Activated naive CD4-positive, alpha-beta T cell treated with anti-CD3 and anti-CD28 coated beads, Interleukin-2, amount 10 ng/mL, durations not matched to agents 7 days and 5 days (primary cell): ENCODE results near the gene CDH12.

Experiments
- CTCF ChIA-PET: fragments of 350-600 bp; sonication (Branson Sonifier 250); formaldehyde crosslinking; loops from one replicate; lab custom pipeline; 2021; ENCODE audit warnings: antibody characterized with exemption; lab: Charles Lee
- DNase-seq: peaks from one replicate; pipeline ENCODE4 v3.0.0-alpha.2; 2020
- H3K27ac Mint-ChIP-seq: one replicate; pipeline ENCODE4 v1.8.0; 2021; ENCODE audit warnings: mild to moderate bottlenecking, moderate library complexity, mixed read lengths
- H3K27me3 Mint-ChIP-seq: one replicate; pipeline ENCODE4 v1.8.0; 2021; ENCODE audit warnings: mild to moderate bottlenecking, mixed read lengths
- H3K36me3 Mint-ChIP-seq: one replicate; pipeline ENCODE4 v1.8.0; 2021; ENCODE audit warnings: mixed read lengths
- H3K4me1 Mint-ChIP-seq: one replicate; pipeline ENCODE4 v1.8.0; 2021; ENCODE audit warnings: mixed read lengths
- H3K4me3 Mint-ChIP-seq: one replicate; pipeline ENCODE4 v1.8.0; 2021; ENCODE audit warnings: mild to moderate bottlenecking, moderate library complexity, mixed read lengths
- H3K9me3 Mint-ChIP-seq: one replicate; pipeline ENCODE4 v1.8.0; 2021; ENCODE audit warnings: mixed read lengths

The CDH12 gene

GRCh38 chr5:22471154-22471553 lies 382.0 kb downstream of the CDH12 start:
- Mint-ChIP-seq H3K27ac (no peak overlapping the region), H3K4me1 (no peaks in the 10 kb centered on the region), H3K27me3 (no peaks in the 10 kb centered on the region), H3K9me3 (peaks cover 9% of the 10 kb centered on the region), H3K36me3 (no peaks in the 10 kb centered on the region), H3K4me3 (no peak overlapping the region)
- DNase-seq = no peak
- CTCF ChIA-PET = no interaction called here

- CTCF ChIA-PET = no interaction called here
- H3K9me3 Mint-ChIP-seq = peaks cover 15% of the 10 kb centered on the region
- H3K4me3 Mint-ChIP-seq = no peak overlapping the region
- H3K27me3 Mint-ChIP-seq = no peaks in the 10 kb centered on the region
- H3K27ac Mint-ChIP-seq = no peak overlapping the region
- H3K36me3 Mint-ChIP-seq = no peaks in the 10 kb centered on the region
- H3K4me1 Mint-ChIP-seq = no peaks in the 10 kb centered on the region
- DNase-seq = no peak
Observed at GRCh38 chr5:22470408-22470807, 382.7 kb downstream of the CDH12 start.

GRCh38 chr5:22465616-22466015 lies 387.5 kb downstream of the CDH12 start:
- Mint-ChIP-seq H3K4me3 (no peak overlapping the region), H3K36me3 (no peaks in the 10 kb centered on the region), H3K4me1 (no peaks in the 10 kb centered on the region), H3K27ac (no peak overlapping the region), H3K9me3 (peaks cover 15% of the 10 kb centered on the region), H3K27me3 (no peaks in the 10 kb centered on the region)
- CTCF ChIA-PET = interaction anchor here (0.7 kb wide), 1 partner anchor 560 kb away, joined by 3 read pairs; no protein-coding TSS in a partner anchor
- DNase-seq = no peak

GRCh38 chr5:22465177-22465576 lies 388.0 kb downstream of the CDH12 start:
- CTCF ChIA-PET = interaction anchor here (0.7 kb wide), 1 partner anchor 559 kb away, joined by 3 read pairs; no protein-coding TSS in a partner anchor
- Mint-ChIP-seq H3K27me3 (no peaks in the 10 kb centered on the region), H3K4me3 (no peak overlapping the region), H3K9me3 (peaks cover 15% of the 10 kb centered on the region), H3K27ac (no peak overlapping the region), H3K36me3 (no peaks in the 10 kb centered on the region), H3K4me1 (no peaks in the 10 kb centered on the region)
- DNase-seq = no peak

GRCh38 chr5:22460189-22460588 lies 393.0 kb downstream of the CDH12 start:
- H3K4me3 Mint-ChIP-seq = no peak overlapping the region
- H3K4me1 Mint-ChIP-seq = no peaks in the 10 kb centered on the region

GRCh38 chr5:22432905-22433304 lies 420.2 kb downstream of the CDH12 start:
- no peaks in the 10 kb centered on the region for H3K9me3 Mint-ChIP-seq
- CTCF ChIA-PET = no interaction called here
- H3K36me3 Mint-ChIP-seq = no peaks in the 10 kb centered on the region
- DNase-seq = no peak
- H3K4me1 Mint-ChIP-seq = no peaks in the 10 kb centered on the region
- H3K27me3 Mint-ChIP-seq = no peaks in the 10 kb centered on the region
- H3K4me3 Mint-ChIP-seq = no peak overlapping the region
- no peak overlapping the region for H3K27ac Mint-ChIP-seq

More at GRCh38 chr5:22460189-22460588, 393.0 kb downstream of the CDH12 start:
- Mint-ChIP-seq H3K9me3 (peaks cover 12% of the 10 kb centered on the region), H3K36me3 (no peaks in the 10 kb centered on the region), H3K27me3 (no peaks in the 10 kb centered on the region), H3K27ac (no peak overlapping the region)
- DNase-seq = no peak
- CTCF ChIA-PET = no interaction called here

- H3K36me3 Mint-ChIP-seq = no peaks in the 10 kb centered on the region
- H3K27me3 Mint-ChIP-seq = no peaks in the 10 kb centered on the region
- no peaks in the 10 kb centered on the region for H3K4me1 Mint-ChIP-seq
- no peak overlapping the region for H3K4me3 Mint-ChIP-seq
- peaks cover 1% of the 10 kb centered on the region for H3K9me3 Mint-ChIP-seq
- DNase-seq = no peak
- CTCF ChIA-PET = no interaction called here
- no peak overlapping the region for H3K27ac Mint-ChIP-seq
Observed at GRCh38 chr5:22431840-22432239, 421.3 kb downstream of the CDH12 start.

GRCh38 chr5:22431406-22431805 lies 421.7 kb downstream of the CDH12 start:
- Mint-ChIP-seq H3K4me3 (no peak overlapping the region), H3K27ac (no peak overlapping the region), H3K36me3 (no peaks in the 10 kb centered on the region), H3K9me3 (peaks cover 2% of the 10 kb centered on the region), H3K4me1 (no peaks in the 10 kb centered on the region), H3K27me3 (no peaks in the 10 kb centered on the region)
- no peak for DNase-seq
- CTCF ChIA-PET = no interaction called here

- H3K9me3 Mint-ChIP-seq = peaks cover 11% of the 10 kb centered on the region
- CTCF ChIA-PET = no interaction called here
Observed at GRCh38 chr5:22411554-22412349, 441.4 kb downstream of the CDH12 start.

GRCh38 chr5:22391956-22392355 lies 461.2 kb downstream of the CDH12 start:
- Mint-ChIP-seq H3K27me3 (no peaks in the 10 kb centered on the region), H3K9me3 (peaks cover 16% of the 10 kb centered on the region), H3K4me3 (no peak overlapping the region), H3K4me1 (no peaks in the 10 kb centered on the region), H3K36me3 (no peaks in the 10 kb centered on the region), H3K27ac (no peak overlapping the region)
- CTCF ChIA-PET = no interaction called here
- DNase-seq = no peak

More at GRCh38 chr5:22411554-22412349, 441.4 kb downstream of the CDH12 start:
- no peak for DNase-seq
- Mint-ChIP-seq H3K27me3 (no peaks in the 10 kb centered on the region), H3K27ac (no peak overlapping the region), H3K36me3 (no peaks in the 10 kb centered on the region), H3K4me3 (no peak overlapping the region), H3K4me1 (no peaks in the 10 kb centered on the region)

GRCh38 chr5:22390888-22391287 lies 462.3 kb downstream of the CDH12 start:
- CTCF ChIA-PET = no interaction called here
- no peaks in the 10 kb centered on the region for H3K4me1 Mint-ChIP-seq

GRCh38 chr5:22372826-22373660 lies 480.1 kb downstream of the CDH12 start:
- Mint-ChIP-seq H3K27me3 (no peaks in the 10 kb centered on the region), H3K4me1 (no peaks in the 10 kb centered on the region), H3K4me3 (no peak overlapping the region), H3K27ac (no peak overlapping the region), H3K36me3 (no peaks in the 10 kb centered on the region), H3K9me3 (peaks cover 21% of the 10 kb centered on the region)
- no peak for DNase-seq
- CTCF ChIA-PET = no interaction called here

More at GRCh38 chr5:22390888-22391287, 462.3 kb downstream of the CDH12 start:
- no peaks in the 10 kb centered on the region for H3K36me3 Mint-ChIP-seq
- no peak for DNase-seq
- no peak overlapping the region for H3K27ac Mint-ChIP-seq
- no peak overlapping the region for H3K4me3 Mint-ChIP-seq
- no peaks in the 10 kb centered on the region for H3K27me3 Mint-ChIP-seq
- peaks cover 16% of the 10 kb centered on the region for H3K9me3 Mint-ChIP-seq

GRCh38 chr5:22372376-22372775 lies 480.8 kb downstream of the CDH12 start:
- Mint-ChIP-seq H3K4me3 (no peak overlapping the region), H3K4me1 (no peaks in the 10 kb centered on the region), H3K27me3 (no peaks in the 10 kb centered on the region), H3K9me3 (peaks cover 18% of the 10 kb centered on the region), H3K36me3 (no peaks in the 10 kb centered on the region), H3K27ac (no peak overlapping the region)
- DNase-seq = no peak
- CTCF ChIA-PET = no interaction called here

GRCh38 chr5:22354956-22355355 lies 498.2 kb downstream of the CDH12 start:
- Mint-ChIP-seq H3K27ac (no peak overlapping the region), H3K4me1 (no peaks in the 10 kb centered on the region), H3K27me3 (no peaks in the 10 kb centered on the region), H3K36me3 (no peaks in the 10 kb centered on the region), H3K4me3 (no peak overlapping the region), H3K9me3 (peaks cover 14% of the 10 kb centered on the region)
- DNase-seq = no peak
- CTCF ChIA-PET = no interaction called here
